WTC11 (cell line): ENCODE measurements around the gene LMCD1. TPM values are rescaled to one million over a fixed set of nuclear protein-coding genes. Genes with fewer than 3 reads are reported as not detected.

Source experiments
- ATAC-seq: fragments of 200-7000 bp; cut with Tn5 transposase; 2 replicates; pipeline ENCODE4 v1.10.0; 2021; ENCODE audit warnings: mild to moderate bottlenecking, moderate library complexity
- CTCF ChIA-PET: fragments of 300-600 bp; sonication (Branson Sonifier 250); formaldehyde crosslinking; loops from one replicate; lab custom pipeline; 2021; ENCODE audit warnings: antibody characterized with exemption; lab: Charles Lee
- POLR2A ChIA-PET: fragments of 350-600 bp; sonication (Branson Sonifier 250); formaldehyde crosslinking; loops from one replicate; lab custom pipeline; 2021; ENCODE audit warnings: antibody characterized with exemption; lab: Charles Lee
- DNase-seq: peaks from one replicate; pipeline ENCODE4 v3.0.0; 2021; ENCODE audit warnings: low spot score
- H3K27ac Mint-ChIP-seq: 2 replicates; pipeline ENCODE4 v1.8.0; 2021; ENCODE audit warnings: mixed read lengths
- H3K27me3 Mint-ChIP-seq: 2 replicates; pipeline ENCODE4 v1.8.0; 2021; ENCODE audit warnings: low read depth, mild to moderate bottlenecking, moderate library complexity, mixed read lengths
- H3K36me3 Mint-ChIP-seq: 2 replicates; pipeline ENCODE4 v1.8.0; 2021; ENCODE audit warnings: mixed read lengths
- H3K4me1 Mint-ChIP-seq: 2 replicates; pipeline ENCODE4 v1.8.0; 2022; ENCODE audit warnings: mixed read lengths
- H3K4me3 Mint-ChIP-seq: 2 replicates; pipeline ENCODE4 v1.8.0; 2021; ENCODE audit warnings: mild to moderate bottlenecking, moderate library complexity, mixed read lengths
- H3K9me3 Mint-ChIP-seq: 2 replicates; pipeline ENCODE4 v1.8.0; 2021; ENCODE audit warnings: mixed read lengths
- ELF4 ChIP-seq: sonication (generic); formaldehyde crosslinking; IDR thresholded peaks from 2 replicates; pipeline ENCODE4 v1.8.1; 2022; ENCODE audit warnings: low read depth, mild to moderate bottlenecking, moderate library complexity, missing genetic modification reagents
- ETV6 ChIP-seq: sonication (generic); formaldehyde crosslinking; IDR thresholded peaks from 2 replicates; pipeline ENCODE4 v1.8.1; 2022; ENCODE audit warnings: mild to moderate bottlenecking, missing genetic modification reagents
- FOXP1 ChIP-seq: sonication (generic); formaldehyde crosslinking; IDR thresholded peaks from 2 replicates; pipeline ENCODE4 v1.8.0; 2022; ENCODE audit warnings: missing genetic modification reagents, mild to moderate bottlenecking, moderate library complexity, borderline replicate concordance
- IRF2 ChIP-seq: sonication (generic); formaldehyde crosslinking; IDR thresholded peaks from 2 replicates; pipeline ENCODE4 v1.8.0; 2022; ENCODE audit warnings: low read depth, missing genetic modification reagents, borderline replicate concordance
- NFYB ChIP-seq: sonication (generic); formaldehyde crosslinking; conservative IDR thresholded peaks from 2 replicates; pipeline ENCODE4 v1.8.0; 2022; ENCODE audit warnings: low read depth, missing genetic modification reagents
- NR3C1 ChIP-seq: sonication (generic); formaldehyde crosslinking; conservative IDR thresholded peaks from 2 replicates; pipeline ENCODE4 v1.8.1; 2023; ENCODE audit warnings: low read depth, mild to moderate bottlenecking, missing genetic modification reagents
- OVOL2 ChIP-seq: fragments of 250-450 bp; sonication (Bioruptor Pico); IDR thresholded peaks from 2 replicates; pipeline ENCODE4 v1.9.0; 2021; ENCODE audit warnings: mild to moderate bottlenecking, borderline replicate concordance
- TEAD1 ChIP-seq: sonication (generic); formaldehyde crosslinking; IDR thresholded peaks from 2 replicates; pipeline ENCODE4 v1.8.0; 2022; ENCODE audit warnings: mild to moderate bottlenecking, missing genetic modification reagents
- TEAD4 ChIP-seq: sonication (generic); formaldehyde crosslinking; IDR thresholded peaks from 2 replicates; pipeline ENCODE4 v1.8.0; 2022; ENCODE audit warnings: mild to moderate bottlenecking, missing genetic modification reagents
- TP53 ChIP-seq: sonication (generic); formaldehyde crosslinking; IDR thresholded peaks from 2 replicates; pipeline ENCODE4 v1.8.1; 2023; ENCODE audit warnings: mild to moderate bottlenecking, missing genetic modification reagents
- ZNF219 ChIP-seq: sonication (generic); formaldehyde crosslinking; IDR thresholded peaks from 2 replicates; pipeline ENCODE4 v1.8.0; 2023; ENCODE audit warnings: missing genetic modification reagents, mild to moderate bottlenecking, borderline replicate concordance
- ZNF317 ChIP-seq: sonication (generic); formaldehyde crosslinking; IDR thresholded peaks from 2 replicates; pipeline ENCODE4 v1.8.1; 2023; ENCODE audit warnings: low read depth, mild to moderate bottlenecking, moderate library complexity, missing genetic modification reagents, borderline replicate concordance
- ZNF396 ChIP-seq: fragments of 250-450 bp; sonication (Bioruptor Pico); IDR thresholded peaks from 2 replicates; pipeline ENCODE4 v1.8.0; 2021; ENCODE audit warnings: mild to moderate bottlenecking, moderate library complexity, borderline replicate concordance
- total RNA-seq: library from RNA; stranded (reverse); gene quantifications from 3 replicates; pipeline ENCODE4 v1.2.3, GENCODE V29; 2021
- TF ChIP-seq, protein P1 (sequence below): sonication (generic); formaldehyde crosslinking; IDR thresholded peaks from 2 replicates; pipeline ENCODE4 v1.8.1; 2022; ENCODE audit warnings: mild to moderate bottlenecking, moderate library complexity, missing genetic modification reagents
- TF ChIP-seq, protein P2 (sequence below): sonication (generic); formaldehyde crosslinking; IDR thresholded peaks from 2 replicates; pipeline ENCODE4 v1.8.0; 2022; ENCODE audit warnings: mild to moderate bottlenecking, missing genetic modification reagents
- TF ChIP-seq, protein P3 (sequence below): sonication (generic); formaldehyde crosslinking; IDR thresholded peaks from 2 replicates; pipeline ENCODE4 v1.8.0; 2022; ENCODE audit warnings: mild to moderate bottlenecking, missing genetic modification reagents
- TF ChIP-seq, protein P4 (sequence below): sonication (generic); formaldehyde crosslinking; conservative IDR thresholded peaks from 2 replicates; pipeline ENCODE4 v1.8.1; 2023; ENCODE audit warnings: mild to moderate bottlenecking, low read depth, missing genetic modification reagents, moderate library complexity
- TF ChIP-seq, protein P5 (sequence below): fragments of 250-450 bp; sonication (Bioruptor Pico); IDR thresholded peaks from 2 replicates; pipeline ENCODE4 v1.8.0; 2021; ENCODE audit warnings: mild to moderate bottlenecking
- TF ChIP-seq, protein P6 (sequence below): fragments of 250-450 bp; sonication (Bioruptor Pico); IDR thresholded peaks from 2 replicates; pipeline ENCODE4 v1.9.0; 2021; ENCODE audit warnings: mild to moderate bottlenecking, borderline replicate concordance

Gene LMCD1
- total RNA-seq, 1 experiment from 2014 or later = 12.5 TPM

DNA sequence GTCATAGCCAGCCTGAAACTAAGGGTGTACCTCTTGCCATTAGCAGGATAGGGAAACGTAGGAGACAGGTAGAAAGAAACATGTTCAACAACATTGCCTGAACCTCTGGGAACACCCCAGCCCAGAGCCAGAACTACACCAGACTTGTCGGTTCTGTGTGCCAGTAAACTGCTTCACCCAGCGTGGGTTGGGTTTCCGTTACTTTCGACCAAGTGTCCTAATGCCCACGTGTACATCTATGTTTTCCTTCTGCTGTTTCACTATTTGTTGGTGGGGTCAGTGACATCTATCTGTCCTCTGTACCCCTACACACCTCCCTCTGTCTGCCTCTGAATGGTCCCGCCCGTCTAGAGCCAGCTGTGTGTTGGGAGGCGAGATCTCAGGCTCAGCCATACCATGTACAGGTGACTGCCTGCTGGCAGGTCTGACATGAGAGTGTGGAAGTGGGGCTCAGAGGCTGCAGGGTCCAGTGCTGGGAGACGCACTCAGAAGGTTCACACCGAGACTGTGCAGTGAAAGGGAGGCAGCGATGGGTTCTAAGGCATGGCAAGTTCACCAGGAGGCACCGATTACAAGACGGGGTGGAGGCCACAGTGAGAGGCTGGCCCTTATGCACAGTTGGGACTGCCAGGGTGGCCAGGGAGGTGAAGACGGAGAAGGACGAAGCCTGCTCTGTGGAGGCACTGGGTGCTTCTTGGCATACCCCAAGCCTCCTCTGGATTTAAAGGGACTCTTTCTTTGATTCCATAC lies 106.6 kb downstream of the LMCD1 start:
- H3K27me3 Mint-ChIP-seq = no peaks in the 10 kb centered on the region
- peaks cover 6% of the 10 kb centered on the region for H3K9me3 Mint-ChIP-seq
- CTCF ChIA-PET = interaction anchor here (1.1 to 1.5 kb wide), 4 partner anchors 14 to 157 kb away, joined by 4 to 6 read pairs (median 6); partner anchors contain the start of gene LMCD1
- no peak overlapping the region for H3K27ac Mint-ChIP-seq
- TF ChIP-seq NFYB (CRISPR knock-in tag) (no peak), TEAD4 (CRISPR knock-in tag) (no peak), OVOL2 (CRISPR knock-in tag) (no peak), TP53 (CRISPR knock-in tag) (no peak), NR3C1 (CRISPR knock-in tag) (no peak), ETV6 (CRISPR knock-in tag) (no peak), ZNF317 (CRISPR knock-in tag) (no peak)
- TF ChIP-seq, protein P1, sequence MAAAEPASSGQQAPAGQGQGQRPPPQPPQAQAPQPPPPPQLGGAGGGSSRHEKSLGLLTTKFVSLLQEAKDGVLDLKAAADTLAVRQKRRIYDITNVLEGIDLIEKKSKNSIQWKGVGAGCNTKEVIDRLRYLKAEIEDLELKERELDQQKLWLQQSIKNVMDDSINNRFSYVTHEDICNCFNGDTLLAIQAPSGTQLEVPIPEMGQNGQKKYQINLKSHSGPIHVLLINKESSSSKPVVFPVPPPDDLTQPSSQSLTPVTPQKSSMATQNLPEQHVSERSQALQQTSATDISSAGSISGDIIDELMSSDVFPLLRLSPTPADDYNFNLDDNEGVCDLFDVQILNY (CRISPR knock-in tag) = no peak
- TF ChIP-seq, protein P2, sequence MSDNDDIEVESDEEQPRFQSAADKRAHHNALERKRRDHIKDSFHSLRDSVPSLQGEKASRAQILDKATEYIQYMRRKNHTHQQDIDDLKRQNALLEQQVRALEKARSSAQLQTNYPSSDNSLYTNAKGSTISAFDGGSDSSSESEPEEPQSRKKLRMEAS = no peak
- TF ChIP-seq, protein P3, sequence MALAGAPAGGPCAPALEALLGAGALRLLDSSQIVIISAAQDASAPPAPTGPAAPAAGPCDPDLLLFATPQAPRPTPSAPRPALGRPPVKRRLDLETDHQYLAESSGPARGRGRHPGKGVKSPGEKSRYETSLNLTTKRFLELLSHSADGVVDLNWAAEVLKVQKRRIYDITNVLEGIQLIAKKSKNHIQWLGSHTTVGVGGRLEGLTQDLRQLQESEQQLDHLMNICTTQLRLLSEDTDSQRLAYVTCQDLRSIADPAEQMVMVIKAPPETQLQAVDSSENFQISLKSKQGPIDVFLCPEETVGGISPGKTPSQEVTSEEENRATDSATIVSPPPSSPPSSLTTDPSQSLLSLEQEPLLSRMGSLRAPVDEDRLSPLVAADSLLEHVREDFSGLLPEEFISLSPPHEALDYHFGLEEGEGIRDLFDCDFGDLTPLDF (CRISPR knock-in tag) = no peak
- TF ChIP-seq, all 79 proteins: peak for 0
- no peak for DNase-seq
- no peak overlapping the region for H3K4me3 Mint-ChIP-seq
- POLR2A ChIA-PET = interaction anchor here (0.5 kb wide), 1 partner anchor 67 kb away, joined by 3 read pairs; no protein-coding TSS in a partner anchor
- ATAC-seq = no peak
- 0 out of 2 replicates have a peak, but pooled peaks cover 3% of the 10 kb centered on the region for H3K36me3 Mint-ChIP-seq
- peaks cover 14% of the 10 kb centered on the region for H3K4me1 Mint-ChIP-seq

DNA sequence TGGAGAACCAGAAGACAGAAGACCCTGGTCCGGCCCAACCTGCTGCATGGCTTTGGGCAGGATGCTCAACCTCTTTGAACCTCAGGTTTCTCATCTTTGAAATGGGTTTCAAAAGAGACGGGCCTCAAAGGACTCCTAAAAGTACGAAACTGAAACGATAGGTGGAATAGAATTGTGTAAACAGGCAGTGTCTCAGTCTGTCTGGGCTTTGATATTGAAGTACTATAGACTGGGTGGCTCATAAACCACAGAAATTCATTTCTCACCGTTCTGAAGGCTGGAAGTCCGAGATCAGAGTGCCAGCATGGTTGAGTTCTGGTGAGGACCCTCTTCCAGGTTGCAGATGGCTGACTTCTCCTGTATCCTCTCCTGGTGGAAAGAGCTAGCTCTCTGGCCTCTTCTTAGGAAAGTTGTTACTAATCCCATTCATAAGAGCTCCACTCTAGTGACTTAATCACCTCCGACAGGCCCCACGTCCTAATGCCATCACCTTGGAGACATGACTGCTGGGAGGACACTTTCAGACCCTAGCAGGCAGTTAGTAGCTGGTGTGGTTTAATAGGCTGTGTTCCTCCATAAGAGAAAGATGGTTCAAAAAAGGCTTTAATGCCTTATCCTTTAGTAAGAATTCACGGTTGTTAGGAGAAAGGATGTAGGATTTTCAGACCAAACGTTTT lies 107.3 kb downstream of the LMCD1 start:
- CTCF ChIA-PET = no interaction called here
- H3K4me3 Mint-ChIP-seq = no peak overlapping the region
- H3K27ac Mint-ChIP-seq = no peak overlapping the region
- H3K4me1 Mint-ChIP-seq = peaks cover 14% of the 10 kb centered on the region
- DNase-seq (no peak), ATAC-seq (no peak)
- H3K9me3 Mint-ChIP-seq = peaks cover 9% of the 10 kb centered on the region
- POLR2A ChIA-PET = no interaction called here
- 0 out of 2 replicates have a peak, but pooled peaks cover 3% of the 10 kb centered on the region for H3K36me3 Mint-ChIP-seq
- H3K27me3 Mint-ChIP-seq = no peaks in the 10 kb centered on the region
- no peak for TF ChIP-seq FOXP1 (CRISPR knock-in tag)
- TF ChIP-seq, protein P4, sequence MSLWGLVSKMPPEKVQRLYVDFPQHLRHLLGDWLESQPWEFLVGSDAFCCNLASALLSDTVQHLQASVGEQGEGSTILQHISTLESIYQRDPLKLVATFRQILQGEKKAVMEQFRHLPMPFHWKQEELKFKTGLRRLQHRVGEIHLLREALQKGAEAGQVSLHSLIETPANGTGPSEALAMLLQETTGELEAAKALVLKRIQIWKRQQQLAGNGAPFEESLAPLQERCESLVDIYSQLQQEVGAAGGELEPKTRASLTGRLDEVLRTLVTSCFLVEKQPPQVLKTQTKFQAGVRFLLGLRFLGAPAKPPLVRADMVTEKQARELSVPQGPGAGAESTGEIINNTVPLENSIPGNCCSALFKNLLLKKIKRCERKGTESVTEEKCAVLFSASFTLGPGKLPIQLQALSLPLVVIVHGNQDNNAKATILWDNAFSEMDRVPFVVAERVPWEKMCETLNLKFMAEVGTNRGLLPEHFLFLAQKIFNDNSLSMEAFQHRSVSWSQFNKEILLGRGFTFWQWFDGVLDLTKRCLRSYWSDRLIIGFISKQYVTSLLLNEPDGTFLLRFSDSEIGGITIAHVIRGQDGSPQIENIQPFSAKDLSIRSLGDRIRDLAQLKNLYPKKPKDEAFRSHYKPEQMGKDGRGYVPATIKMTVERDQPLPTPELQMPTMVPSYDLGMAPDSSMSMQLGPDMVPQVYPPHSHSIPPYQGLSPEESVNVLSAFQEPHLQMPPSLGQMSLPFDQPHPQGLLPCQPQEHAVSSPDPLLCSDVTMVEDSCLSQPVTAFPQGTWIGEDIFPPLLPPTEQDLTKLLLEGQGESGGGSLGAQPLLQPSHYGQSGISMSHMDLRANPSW (CRISPR knock-in tag) = no peak
- no peak for TF ChIP-seq TEAD1 (CRISPR knock-in tag)
- TF ChIP-seq ELF4 = no peak
- TF ChIP-seq IRF2 (CRISPR knock-in tag) = no peak
- TF ChIP-seq ZNF219 = no peak
- no peak for TF ChIP-seq ZNF396 (CRISPR knock-in tag)
- TF ChIP-seq, protein P5, sequence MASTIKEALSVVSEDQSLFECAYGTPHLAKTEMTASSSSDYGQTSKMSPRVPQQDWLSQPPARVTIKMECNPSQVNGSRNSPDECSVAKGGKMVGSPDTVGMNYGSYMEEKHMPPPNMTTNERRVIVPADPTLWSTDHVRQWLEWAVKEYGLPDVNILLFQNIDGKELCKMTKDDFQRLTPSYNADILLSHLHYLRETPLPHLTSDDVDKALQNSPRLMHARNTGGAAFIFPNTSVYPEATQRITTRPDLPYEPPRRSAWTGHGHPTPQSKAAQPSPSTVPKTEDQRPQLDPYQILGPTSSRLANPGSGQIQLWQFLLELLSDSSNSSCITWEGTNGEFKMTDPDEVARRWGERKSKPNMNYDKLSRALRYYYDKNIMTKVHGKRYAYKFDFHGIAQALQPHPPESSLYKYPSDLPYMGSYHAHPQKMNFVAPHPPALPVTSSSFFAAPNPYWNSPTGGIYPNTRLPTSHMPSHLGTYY (CRISPR knock-in tag) = no peak
- TF ChIP-seq, protein P6, sequence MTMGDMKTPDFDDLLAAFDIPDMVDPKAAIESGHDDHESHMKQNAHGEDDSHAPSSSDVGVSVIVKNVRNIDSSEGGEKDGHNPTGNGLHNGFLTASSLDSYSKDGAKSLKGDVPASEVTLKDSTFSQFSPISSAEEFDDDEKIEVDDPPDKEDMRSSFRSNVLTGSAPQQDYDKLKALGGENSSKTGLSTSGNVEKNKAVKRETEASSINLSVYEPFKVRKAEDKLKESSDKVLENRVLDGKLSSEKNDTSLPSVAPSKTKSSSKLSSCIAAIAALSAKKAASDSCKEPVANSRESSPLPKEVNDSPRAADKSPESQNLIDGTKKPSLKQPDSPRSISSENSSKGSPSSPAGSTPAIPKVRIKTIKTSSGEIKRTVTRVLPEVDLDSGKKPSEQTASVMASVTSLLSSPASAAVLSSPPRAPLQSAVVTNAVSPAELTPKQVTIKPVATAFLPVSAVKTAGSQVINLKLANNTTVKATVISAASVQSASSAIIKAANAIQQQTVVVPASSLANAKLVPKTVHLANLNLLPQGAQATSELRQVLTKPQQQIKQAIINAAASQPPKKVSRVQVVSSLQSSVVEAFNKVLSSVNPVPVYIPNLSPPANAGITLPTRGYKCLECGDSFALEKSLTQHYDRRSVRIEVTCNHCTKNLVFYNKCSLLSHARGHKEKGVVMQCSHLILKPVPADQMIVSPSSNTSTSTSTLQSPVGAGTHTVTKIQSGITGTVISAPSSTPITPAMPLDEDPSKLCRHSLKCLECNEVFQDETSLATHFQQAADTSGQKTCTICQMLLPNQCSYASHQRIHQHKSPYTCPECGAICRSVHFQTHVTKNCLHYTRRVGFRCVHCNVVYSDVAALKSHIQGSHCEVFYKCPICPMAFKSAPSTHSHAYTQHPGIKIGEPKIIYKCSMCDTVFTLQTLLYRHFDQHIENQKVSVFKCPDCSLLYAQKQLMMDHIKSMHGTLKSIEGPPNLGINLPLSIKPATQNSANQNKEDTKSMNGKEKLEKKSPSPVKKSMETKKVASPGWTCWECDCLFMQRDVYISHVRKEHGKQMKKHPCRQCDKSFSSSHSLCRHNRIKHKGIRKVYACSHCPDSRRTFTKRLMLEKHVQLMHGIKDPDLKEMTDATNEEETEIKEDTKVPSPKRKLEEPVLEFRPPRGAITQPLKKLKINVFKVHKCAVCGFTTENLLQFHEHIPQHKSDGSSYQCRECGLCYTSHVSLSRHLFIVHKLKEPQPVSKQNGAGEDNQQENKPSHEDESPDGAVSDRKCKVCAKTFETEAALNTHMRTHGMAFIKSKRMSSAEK (CRISPR knock-in tag) = no peak
